Glutamatergic neuron (in vitro differentiated cells): ENCODE measurements around the gene SRGAP3. TPM values are rescaled to one million over a fixed set of nuclear protein-coding genes. Genes with fewer than 3 reads are reported as not detected.

ENCODE experiments used
- DNase-seq: peaks from one replicate; pipeline ENCODE4 v3.0.0; 2022
- H3K27ac Mint-ChIP-seq: one replicate; pipeline ENCODE4 v1.8.0; 2020; ENCODE audit warnings: mild to moderate bottlenecking, mixed read lengths, inconsistent platforms; ENCODE audit not compliant: unreplicated experiment
- H3K27me3 Mint-ChIP-seq: one replicate; pipeline ENCODE4 v1.8.0; 2020; ENCODE audit warnings: mild to moderate bottlenecking, moderate library complexity, mixed read lengths, inconsistent platforms; ENCODE audit not compliant: unreplicated experiment
- H3K36me3 Mint-ChIP-seq: one replicate; pipeline ENCODE4 v1.8.0; 2020; ENCODE audit warnings: mild to moderate bottlenecking, mixed read lengths, inconsistent platforms; ENCODE audit not compliant: unreplicated experiment
- H3K4me1 Mint-ChIP-seq: one replicate; pipeline ENCODE4 v1.8.0; 2020; ENCODE audit warnings: mild to moderate bottlenecking, low read depth, mixed read lengths, inconsistent platforms; ENCODE audit not compliant: unreplicated experiment
- H3K4me3 Mint-ChIP-seq: one replicate; pipeline ENCODE4 v1.8.0; 2020; ENCODE audit warnings: mild to moderate bottlenecking, mixed read lengths, inconsistent platforms; ENCODE audit not compliant: unreplicated experiment
- H3K9me3 Mint-ChIP-seq: one replicate; pipeline ENCODE4 v1.8.0; 2020; ENCODE audit warnings: mild to moderate bottlenecking, moderate library complexity, mixed read lengths, inconsistent platforms; ENCODE audit not compliant: unreplicated experiment
- total RNA-seq: library from RNA; stranded (reverse); fragmentation: NEBNext Ultra II Directional; extraction: Animal tissue kit (Norgen Biotek cat#: 25700); gene quantifications from one replicate; pipeline ENCODE4 v1.2.1, GENCODE V29; 2021; ENCODE audit not compliant: unreplicated experiment
- TF ChIP-seq, protein P1 (sequence below): fragments of 200-600 bp; sonication (generic); IDR thresholded peaks from one replicate; pipeline ENCODE4 v1.5.0; 2021; ENCODE audit not compliant: partially characterized antibody, unreplicated experiment

SRGAP3 gene
- total RNA-seq, 1 donor from 2014 or later, result 197 TPM

- no peak overlapping the region for H3K27ac Mint-ChIP-seq
These were observed 134.1 kb downstream of the SRGAP3 start for GRCh38 chr3:9115336-9115735.

DNA sequence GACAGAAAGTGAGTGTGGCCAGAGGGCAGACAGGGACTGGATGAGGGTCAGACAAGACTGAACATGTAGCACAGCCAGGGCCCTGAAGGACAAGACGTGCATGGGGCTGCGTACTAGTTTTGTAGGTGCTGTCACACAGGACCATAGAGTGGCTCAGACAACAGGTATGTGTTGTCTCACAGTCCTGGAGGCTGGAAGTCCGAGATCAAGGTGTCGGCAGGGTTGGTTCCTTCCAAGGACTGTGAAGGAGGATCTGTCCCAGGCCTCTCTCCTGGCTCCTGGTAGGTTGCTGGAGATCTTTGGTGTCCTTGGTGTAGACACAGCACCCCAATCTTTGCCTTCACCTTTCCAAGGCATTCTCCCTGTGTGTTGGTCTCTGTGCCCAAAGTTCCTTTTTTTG is 136.4 kb downstream of the SRGAP3 start:
- no peak overlapping the region for H3K4me3 Mint-ChIP-seq
- H3K27me3 Mint-ChIP-seq, result peaks cover 8% of the 10 kb centered on the region
- H3K4me1 Mint-ChIP-seq, result peaks cover 20% of the 10 kb centered on the region
- TF ChIP-seq, protein P1, sequence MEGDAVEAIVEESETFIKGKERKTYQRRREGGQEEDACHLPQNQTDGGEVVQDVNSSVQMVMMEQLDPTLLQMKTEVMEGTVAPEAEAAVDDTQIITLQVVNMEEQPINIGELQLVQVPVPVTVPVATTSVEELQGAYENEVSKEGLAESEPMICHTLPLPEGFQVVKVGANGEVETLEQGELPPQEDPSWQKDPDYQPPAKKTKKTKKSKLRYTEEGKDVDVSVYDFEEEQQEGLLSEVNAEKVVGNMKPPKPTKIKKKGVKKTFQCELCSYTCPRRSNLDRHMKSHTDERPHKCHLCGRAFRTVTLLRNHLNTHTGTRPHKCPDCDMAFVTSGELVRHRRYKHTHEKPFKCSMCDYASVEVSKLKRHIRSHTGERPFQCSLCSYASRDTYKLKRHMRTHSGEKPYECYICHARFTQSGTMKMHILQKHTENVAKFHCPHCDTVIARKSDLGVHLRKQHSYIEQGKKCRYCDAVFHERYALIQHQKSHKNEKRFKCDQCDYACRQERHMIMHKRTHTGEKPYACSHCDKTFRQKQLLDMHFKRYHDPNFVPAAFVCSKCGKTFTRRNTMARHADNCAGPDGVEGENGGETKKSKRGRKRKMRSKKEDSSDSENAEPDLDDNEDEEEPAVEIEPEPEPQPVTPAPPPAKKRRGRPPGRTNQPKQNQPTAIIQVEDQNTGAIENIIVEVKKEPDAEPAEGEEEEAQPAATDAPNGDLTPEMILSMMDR, result no peak
- no peak for DNase-seq
- H3K9me3 Mint-ChIP-seq, result peaks cover 15% of the 10 kb centered on the region
- no peak overlapping the region for H3K27ac Mint-ChIP-seq
- H3K36me3 Mint-ChIP-seq, result peaks cover 14% of the 10 kb centered on the region

More at GRCh38 chr3:9115336-9115735, 134.1 kb downstream of the SRGAP3 start:
- no peak for DNase-seq
- peaks cover 23% of the 10 kb centered on the region for H3K4me1 Mint-ChIP-seq
- H3K9me3 Mint-ChIP-seq, result peaks cover 3% of the 10 kb centered on the region
- H3K36me3 Mint-ChIP-seq, result peaks cover 24% of the 10 kb centered on the region
- no peak overlapping the region for H3K4me3 Mint-ChIP-seq
- TF ChIP-seq, protein P1, result no peak
- peaks cover 5% of the 10 kb centered on the region for H3K27me3 Mint-ChIP-seq

- H3K36me3 Mint-ChIP-seq, result peaks cover 19% of the 10 kb centered on the region
- H3K4me1 Mint-ChIP-seq, result peaks cover 23% of the 10 kb centered on the region
- H3K4me3 Mint-ChIP-seq, result no peak overlapping the region
- H3K9me3 Mint-ChIP-seq, result peaks cover 15% of the 10 kb centered on the region
- H3K27ac Mint-ChIP-seq, result no peak overlapping the region
- DNase-seq, result no peak
- TF ChIP-seq, protein P1, result no peak
- H3K27me3 Mint-ChIP-seq, result peaks cover 7% of the 10 kb centered on the region
These were observed 137.6 kb downstream of the SRGAP3 start for GRCh38 chr3:9111866-9112265.

DNA sequence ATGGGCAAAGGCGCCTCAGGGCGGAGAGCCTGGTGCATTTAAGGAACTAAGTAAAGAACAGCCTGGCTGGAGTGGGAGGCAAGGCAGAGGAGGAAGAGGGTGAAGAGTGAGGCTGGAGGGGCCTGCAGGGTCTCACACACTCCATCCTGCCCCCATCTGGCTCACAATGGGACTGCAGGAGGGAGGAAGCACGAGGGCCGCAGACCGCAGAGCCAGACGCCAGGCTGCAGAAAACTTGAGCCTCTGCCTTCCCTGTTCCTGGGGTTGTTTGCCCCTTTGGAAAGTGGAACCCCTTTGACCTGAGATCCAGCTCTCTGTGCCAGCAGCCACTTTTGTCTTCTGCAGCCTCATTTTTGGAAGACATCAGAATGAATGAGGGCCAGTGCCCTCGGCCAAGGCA is 138.0 kb downstream of the SRGAP3 start:
- Mint-ChIP-seq H3K4me1 (peaks cover 23% of the 10 kb centered on the region), H3K36me3 (peaks cover 19% of the 10 kb centered on the region), H3K27ac (no peak overlapping the region), H3K27me3 (peaks cover 7% of the 10 kb centered on the region), H3K4me3 (no peak overlapping the region), H3K9me3 (peaks cover 15% of the 10 kb centered on the region)
- TF ChIP-seq, protein P1, result peak; percentile 40
- DNase-seq, result no peak

DNA sequence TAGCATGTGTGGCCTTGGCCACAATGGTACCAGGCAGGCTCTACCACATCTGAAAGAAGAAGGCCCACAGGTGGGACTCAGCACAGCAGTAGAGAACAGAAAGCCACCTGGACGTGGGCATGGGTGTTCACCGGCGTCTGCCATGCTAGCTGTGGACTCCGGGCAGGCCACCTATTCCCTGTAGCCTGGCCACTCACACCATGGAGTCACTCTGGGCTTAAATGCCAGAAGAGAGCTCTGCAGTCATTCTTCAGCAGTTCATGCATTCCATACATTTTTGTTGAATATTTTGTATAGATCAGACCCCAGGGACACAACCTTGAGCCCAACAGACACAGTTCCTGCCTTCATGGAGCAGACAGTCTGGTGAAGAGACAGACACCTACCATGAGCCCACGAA is 138.6 kb downstream of the SRGAP3 start:
- peaks cover 7% of the 10 kb centered on the region for H3K27me3 Mint-ChIP-seq
- H3K27ac Mint-ChIP-seq, result peak overlapping the region; percentile 9
- peaks cover 21% of the 10 kb centered on the region for H3K4me1 Mint-ChIP-seq
- no peak for DNase-seq
- H3K9me3 Mint-ChIP-seq, result peaks cover 11% of the 10 kb centered on the region
- TF ChIP-seq, protein P1, result no peak
- no peak overlapping the region for H3K4me3 Mint-ChIP-seq
- H3K36me3 Mint-ChIP-seq, result peaks cover 19% of the 10 kb centered on the region
